ENCODE measurements around the gene HNF1B.
"Not testable (repeated sequence)": the region's sequence is repeated elsewhere in the genome, so short reads cannot be mapped to it uniquely, and the experiment has no call there.

Gene HNF1B

GRCh38 chr17:37699285-37699973 is 45.4 kb downstream of the HNF1B start:
- no peak for DNase-seq

DNA sequence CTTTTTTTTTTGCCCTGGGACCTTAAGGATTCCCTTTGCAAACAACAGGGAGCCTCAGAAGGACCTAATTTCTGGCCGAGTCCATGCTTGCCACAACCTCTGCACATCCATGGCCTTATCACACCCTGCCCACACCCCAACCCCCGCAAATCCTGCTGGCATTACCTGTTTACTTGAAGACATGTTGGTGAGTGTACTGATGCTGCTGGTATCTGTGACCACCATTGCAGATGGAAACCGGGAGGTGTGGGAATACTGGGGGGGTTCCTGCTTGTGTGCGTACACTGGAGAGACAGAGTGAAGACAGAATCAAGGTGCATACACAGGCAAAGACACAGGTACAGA is 46.0 kb downstream of the HNF1B start:
- no peak for DNase-seq

DNA sequence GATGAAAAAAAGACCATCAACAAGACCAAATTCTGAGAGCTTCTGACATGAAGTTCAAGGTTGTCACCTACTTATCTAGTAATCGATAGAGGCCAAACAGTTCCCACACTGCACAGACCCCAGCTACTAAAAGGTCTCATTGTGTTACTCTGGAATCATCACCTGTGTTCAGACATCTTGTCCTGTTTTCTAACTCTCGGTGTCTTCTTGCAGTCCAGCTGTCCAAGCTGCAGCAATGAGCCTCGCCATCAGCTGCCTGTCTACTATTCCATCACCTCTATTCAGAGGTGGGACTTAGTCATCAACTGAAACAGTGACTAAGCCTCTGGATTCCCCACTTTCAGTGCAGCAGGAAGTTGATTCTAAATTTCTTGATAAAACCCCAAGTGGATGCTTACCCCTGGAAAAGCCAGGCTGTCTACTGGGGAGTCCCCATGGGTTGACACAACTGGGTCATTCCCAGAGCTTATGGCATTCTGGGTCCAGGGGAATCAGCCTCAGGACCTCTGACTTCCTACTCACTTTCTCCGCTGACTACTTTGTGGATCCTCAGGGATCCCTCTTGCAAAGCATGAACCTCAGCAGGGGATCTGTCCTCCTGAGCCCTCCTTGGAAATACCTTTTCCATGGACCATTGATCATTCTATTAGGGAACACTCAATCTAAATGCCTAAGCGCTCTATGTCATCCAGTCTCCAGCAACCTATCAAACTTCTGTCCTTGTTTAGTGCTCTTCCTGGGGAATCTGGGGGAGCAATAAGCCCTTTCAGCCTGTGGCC is 46.5 kb downstream of the HNF1B start:
- DNase-seq, result no peak

DNA sequence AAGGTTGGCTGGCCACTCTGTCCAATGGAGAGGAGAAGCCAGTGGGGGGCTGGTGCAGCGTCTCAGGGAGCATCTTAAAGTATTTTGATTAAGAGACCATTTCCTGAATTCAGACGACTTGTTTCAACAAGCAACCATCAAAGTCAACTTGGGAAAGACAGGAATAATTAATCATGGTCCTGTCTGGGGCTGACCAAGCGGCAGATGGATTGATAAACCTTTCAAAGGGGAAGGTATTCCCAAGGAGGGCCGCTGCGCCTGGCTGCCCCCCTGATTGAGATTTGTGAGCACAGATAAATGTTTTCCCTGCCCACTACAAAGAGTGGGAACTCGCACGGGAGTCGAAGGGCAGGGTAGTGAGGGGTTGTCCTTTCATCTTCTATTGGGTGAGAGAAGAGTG is 47.5 kb downstream of the HNF1B start:
- no peak for DNase-seq

- DNase-seq, result no peak
These were observed 48.5 kb downstream of the HNF1B start for GRCh38 chr17:37696366-37696765.

DNA sequence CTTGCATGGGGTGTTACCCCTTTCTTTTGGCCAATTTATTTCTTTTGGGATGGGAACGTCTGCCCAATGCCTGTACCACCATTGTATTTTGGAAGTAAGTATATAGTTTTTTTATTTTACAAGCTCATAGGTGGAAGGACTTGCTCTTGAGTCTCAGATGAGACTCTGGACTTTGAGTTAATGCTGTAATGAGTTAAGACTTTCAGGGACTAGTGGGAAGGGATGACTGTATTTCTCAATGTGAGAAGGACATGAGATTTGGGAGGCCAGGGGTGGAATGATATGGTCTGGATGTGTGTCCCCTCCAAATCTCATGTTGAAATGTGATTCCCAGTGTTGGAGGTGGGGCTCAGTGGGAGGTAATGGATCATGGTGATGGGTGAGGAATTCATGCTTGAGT is 49.1 kb downstream of the HNF1B start:
- no peak for DNase-seq

GRCh38 chr17:37694734-37695133 is 50.1 kb downstream of the HNF1B start:
- DNase-seq, result no peak

GRCh38 chr17:37693328-37693727 is 51.5 kb downstream of the HNF1B start:
- DNase-seq, result no peak

DNA sequence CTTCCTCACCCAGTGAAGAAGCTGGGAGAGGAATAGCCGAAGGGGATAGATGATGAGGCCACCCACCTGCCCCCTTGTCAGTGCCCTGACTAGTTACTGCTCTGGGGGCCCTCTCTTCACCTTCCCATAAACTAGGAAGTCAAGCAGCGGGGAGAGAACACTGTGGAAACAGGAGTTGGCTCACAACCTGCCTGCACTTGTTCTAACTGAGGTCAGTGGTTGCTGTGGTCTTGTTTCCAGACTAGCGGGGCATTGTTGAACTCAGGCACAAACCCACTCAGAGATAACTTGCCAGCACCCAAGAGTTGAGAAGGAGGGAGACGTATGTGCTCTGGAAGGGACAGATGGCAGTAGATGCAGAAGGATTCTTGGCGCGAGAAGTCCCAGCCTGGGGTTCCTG is 53.1 kb downstream of the HNF1B start:
- no peak for DNase-seq

DNA sequence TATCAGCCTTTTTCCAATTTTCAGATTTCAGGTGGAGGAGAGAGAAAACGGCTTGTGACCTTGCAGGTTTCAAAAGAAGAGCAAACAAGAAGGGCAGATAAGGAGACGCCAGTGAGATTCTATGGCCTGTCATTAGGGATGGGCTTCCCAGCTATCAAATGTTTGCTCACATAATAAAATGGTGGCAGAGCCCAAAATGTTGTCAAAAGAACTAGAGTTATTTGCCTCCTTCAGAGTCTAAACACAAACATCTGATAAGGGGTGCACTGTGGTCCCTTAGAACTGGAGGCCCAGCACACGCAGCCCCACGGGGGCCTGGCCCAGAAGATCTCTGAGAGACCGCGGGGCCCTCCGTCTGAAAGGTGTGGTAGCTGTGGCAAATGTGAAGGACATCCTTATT is 55.5 kb downstream of the HNF1B start:
- DNase-seq, result no peak

DNA sequence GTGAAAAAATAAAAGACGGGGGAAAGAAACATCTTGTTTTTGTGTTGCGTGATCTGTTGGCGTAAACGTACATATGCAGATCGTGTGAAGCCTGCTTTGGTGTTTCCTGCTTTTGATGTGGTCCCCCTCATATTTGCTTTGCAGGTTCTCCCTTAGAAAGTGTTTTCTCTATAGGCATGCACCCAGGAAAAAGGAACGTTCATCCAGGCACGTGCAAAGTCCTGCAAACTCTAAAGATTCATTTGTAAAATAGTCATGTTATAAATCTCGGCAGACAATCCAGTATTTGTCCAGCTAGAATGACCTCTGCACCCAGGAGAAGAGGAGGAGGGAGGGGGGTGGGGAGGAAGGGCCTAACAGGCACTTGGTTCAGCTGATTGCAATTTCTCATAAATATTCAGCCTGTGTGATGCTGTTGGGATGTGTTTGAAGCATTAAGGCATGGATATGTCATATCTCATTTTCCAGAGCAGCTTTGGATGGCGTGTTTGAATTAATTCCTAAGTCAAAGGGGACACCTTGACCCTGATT is 61.3 kb downstream of the HNF1B start:
- no peak for DNase-seq

DNA sequence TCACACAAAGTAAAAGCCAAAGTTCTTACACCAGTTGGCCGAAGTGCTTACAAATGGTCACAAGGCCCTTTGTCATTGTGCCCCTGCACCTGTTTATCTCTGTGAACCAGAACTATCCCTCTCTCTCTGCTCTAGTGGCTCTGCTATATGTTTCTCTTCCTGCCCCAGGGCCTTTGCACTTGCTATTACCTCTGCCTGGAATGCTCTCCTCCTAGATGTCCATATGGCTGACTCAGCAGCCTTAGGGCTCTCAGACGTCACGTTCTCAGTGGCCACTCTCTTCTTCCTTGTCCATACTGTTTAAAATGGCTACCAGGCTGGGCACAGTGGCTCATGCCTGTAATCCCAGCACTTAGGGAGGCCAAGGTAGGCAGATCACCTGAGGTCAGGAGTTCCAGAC is 62.9 kb downstream of the HNF1B start:
- no peak for DNase-seq

GRCh38 chr17:37679995-37680394 is 64.9 kb downstream of the HNF1B start:
- DNase-seq, result not testable (repeated sequence)

DNA sequence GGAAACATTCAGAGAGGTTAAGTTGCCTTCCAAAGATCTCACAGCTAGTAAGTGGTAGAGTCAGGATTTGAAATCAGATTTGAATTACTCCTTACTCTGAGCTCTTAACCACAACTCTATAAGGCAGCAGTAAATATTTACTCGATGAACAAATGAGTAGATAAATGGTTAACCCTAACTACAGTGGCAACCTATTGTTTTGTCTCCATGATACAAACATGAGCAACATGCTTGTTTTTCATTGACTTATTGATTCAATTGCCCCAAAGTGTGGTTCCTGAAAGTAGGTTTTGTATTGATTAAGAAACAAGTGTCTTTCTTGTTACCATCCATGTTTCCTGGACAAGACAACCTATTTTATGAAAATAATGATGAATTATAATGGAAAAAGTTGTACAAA is 66.8 kb downstream of the HNF1B start:
- DNase-seq, result no peak

DNA sequence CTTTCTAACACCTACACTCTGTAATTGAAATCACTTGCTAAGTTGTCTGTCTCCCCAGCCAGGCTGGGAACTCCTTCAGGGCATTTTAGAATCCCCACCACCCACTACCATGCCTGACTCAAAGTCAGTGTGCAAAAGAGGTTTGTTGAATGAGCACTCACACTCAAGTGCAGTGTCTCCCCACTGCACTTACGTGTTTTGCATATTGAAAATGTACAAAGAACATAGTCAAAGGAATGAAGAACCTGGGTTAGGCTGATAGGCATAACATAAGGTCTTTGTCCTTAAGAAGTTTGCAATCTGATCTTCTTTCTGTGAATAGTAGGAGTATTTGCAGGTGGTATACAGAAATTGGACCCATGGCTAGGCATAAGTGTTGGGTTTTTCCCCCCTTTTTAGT is 67.8 kb downstream of the HNF1B start:
- DNase-seq, result no peak

GRCh38 chr17:37676115-37676925 is 68.5 kb downstream of the HNF1B start:
- DNase-seq, result no peak

DNA sequence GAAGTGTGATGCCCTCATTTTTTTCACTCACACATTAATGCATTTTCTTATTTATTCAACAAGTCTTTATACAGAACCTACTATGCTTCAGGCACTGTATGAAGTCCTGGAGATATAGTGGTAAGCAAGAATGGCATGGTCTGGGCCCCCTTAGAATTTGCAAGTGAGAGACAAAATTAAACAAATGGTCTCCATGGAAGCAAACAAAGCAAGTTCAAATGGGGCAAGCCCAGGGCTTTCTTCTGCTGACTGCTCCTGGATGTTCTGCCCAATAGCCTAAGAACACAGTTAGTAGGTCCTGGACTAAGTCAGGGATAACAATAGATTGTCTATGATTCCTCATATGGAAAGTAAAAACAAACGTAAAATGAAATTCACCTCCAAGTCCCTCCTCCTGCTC is 70.3 kb downstream of the HNF1B start:
- no peak for DNase-seq

DNA sequence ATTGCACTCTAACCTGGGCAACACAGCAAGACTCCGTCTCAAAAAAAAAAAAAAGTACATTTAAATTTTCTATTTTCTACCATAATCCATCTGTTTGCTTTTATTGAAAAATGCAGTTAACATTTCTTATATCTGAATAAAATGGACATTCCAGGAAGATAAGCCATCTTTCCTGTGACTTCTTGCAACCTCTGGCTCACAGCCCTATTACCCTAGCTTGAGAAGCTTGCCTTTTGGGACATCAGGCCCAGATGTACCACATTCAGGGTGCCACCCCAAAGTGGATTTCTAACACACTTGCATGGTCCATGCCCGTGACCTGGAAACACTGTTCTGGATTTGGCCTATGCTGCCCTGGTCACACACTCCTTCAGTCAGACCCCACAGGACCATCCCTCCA is 71.5 kb downstream of the HNF1B start:
- no peak for DNase-seq

DNA sequence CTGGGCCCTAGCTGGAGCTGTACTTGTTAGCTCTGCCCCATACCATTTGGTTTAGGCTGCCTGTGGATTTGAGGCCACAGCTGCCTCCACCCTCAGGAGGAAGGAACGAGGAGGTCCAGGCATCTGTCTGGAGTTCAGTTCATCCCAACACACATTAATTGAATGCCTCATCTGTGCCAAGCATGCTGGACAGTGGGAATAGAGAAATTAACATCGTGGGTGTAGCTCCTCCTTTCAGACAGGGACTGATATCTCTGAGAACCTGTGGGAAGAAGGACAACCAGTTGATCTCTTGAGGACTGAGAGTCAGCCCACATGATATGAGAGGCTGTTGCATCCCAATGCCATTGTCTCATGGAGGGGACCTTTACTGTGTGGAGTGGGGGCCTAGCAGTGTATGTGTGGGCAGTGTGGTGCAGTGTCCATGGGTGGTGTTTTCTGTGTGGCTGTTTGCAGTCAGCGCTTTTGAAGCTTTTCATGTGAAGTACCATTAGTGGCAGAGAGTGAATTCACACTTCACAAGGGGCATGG is 72.2 kb downstream of the HNF1B start:
- DNase-seq, result no peak

GRCh38 chr17:37671824-37672547 is 72.9 kb downstream of the HNF1B start:
- DNase-seq, result no peak

DNA sequence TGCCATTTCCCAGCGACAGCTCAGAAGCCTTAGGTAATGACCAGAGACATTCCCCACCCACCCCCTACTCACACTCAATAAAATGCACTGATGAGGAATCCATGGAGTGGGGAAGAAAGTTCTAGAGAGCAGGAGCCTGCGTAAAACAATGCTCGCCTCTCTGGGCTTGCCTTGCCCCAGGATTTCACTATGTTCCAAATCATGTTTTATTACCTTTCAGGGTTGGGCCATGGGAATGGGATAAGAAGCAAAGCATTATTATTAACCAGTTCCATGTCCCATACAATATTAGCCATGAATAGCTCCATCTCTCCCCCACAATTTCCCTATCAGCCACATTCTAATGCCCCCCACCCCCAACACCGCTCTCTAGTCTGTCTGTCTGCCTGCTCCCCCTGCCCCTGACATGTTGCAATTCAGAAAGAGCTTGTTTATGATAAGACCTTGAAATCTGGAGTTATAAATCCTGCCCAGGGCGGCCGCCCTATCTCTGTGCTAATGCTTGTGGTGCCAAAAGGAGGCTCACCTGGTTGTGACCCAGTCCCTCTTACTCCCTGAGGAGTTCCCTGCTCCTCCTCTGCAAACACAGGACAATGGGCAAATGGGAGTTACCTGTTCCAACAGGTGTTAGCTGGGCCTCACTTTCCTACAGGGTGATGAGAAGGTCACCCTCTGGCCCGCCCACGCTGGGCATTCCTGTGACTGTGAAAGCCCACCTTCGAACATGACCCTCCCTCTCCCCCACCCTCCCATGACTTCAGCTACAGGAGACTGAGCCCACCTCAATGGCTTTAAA is 73.6 kb downstream of the HNF1B start:
- no peak for DNase-seq

DNA sequence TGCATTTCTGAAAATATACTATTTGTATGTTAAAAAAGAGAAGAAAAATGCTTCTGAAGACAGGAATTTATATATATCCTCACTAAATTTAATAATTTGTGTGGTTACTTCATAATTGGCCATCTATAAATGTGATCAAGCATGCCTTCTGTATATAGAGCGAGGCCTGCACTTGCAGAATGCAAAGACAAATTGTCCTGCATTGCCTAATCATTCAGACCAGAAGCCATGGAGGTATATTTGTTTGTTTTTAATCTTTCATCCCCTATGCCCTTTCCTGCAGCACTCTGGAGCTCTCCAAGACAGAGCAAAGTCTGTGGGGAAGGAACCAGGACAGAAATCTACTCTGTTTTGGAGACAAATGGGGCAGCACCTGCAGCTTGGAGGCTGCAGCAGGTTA is 77.8 kb downstream of the HNF1B start:
- no peak for DNase-seq

All from COR-L47 (cell line).